HepG2 (cell line): ENCODE data around the gene RIMBP2.

Source experiments
- SOX5 ChIP-seq: IDR thresholded peaks from 2 replicates; pipeline ENCODE4 v1.6.1; 2016; ENCODE audit warnings: borderline replicate concordance
- SP4 ChIP-seq: sonication (generic); formaldehyde crosslinking; IDR thresholded peaks from 2 replicates; pipeline ENCODE4 v1.8.1; 2023; ENCODE audit warnings: mild to moderate bottlenecking, missing genetic modification reagents
- ZNF24 ChIP-seq: fragments of 450-650 bp; IDR thresholded peaks from 2 replicates; pipeline ENCODE4 v1.6.1; 2017; ENCODE audit warnings: antibody characterized with exemption, mild to moderate bottlenecking

DNA sequence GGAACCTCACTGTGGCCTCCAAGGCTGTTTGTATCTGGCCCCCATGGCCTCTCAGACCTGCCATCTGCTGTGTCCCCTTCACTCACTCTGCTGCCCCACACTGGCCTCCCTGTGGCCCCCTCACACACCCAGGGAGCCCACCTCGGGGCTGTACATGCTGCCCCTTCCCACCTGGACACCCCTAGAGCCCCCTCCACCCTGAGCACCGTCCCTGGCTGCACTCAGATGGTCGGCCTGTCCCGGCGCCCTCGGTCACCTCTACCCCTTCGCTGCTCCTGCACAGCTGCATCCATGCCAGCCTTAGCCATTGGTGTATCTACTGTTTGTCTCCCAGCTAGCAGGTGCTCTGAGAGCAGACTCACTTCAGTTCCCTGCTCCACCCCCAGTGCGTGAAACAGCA lies 144.4 kb downstream of the RIMBP2 start:
- no peak for TF ChIP-seq ZNF24
- no peak for TF ChIP-seq SP4 (CRISPR knock-in tag)
- TF ChIP-seq SOX5 (CRISPR knock-in tag) = no peak
